GM12891 (cell line): ENCODE data around the gene PEX14.

Experiments
- DNase-seq: peaks from one replicate; pipeline ENCODE4 v3.0.0; 2011; ENCODE audit warnings: low spot score; ENCODE audit not compliant: insufficient read length
- FAIRE-seq: peaks from 2 replicates; lab custom pipeline; 2011; peaks lifted over from hg19 to GRCh38; lab: Jason Lieb, UNC
- PAX5 ChIP-seq: IDR thresholded peaks from 2 replicates; pipeline ENCODE4 v1.6.1; 2011; ENCODE audit warnings: low read length, moderate library complexity, mild to moderate bottlenecking; ENCODE audit not compliant: insufficient read depth, severe bottlenecking
- POLR2A ChIP-seq: IDR thresholded peaks from 2 replicates; pipeline ENCODE4 v1.6.1; 2011; ENCODE audit warnings: low read depth, low read length, control low read depth
- POLR2AphosphoS5 ChIP-seq: IDR thresholded peaks from 2 replicates; pipeline ENCODE4 v1.6.1; 2011; ENCODE audit warnings: low read depth, low read length, control low read depth
- POU2F2 ChIP-seq: IDR thresholded peaks from 2 replicates; pipeline ENCODE4 v1.6.1; 2011; ENCODE audit warnings: low read depth, mild to moderate bottlenecking, control low read depth, low read length, moderate library complexity
- SPI1 ChIP-seq: IDR thresholded peaks from 2 replicates; pipeline ENCODE4 v1.6.1; 2011; ENCODE audit warnings: low read depth, low read length, control low read depth
- TAF1 ChIP-seq: IDR thresholded peaks from 2 replicates; pipeline ENCODE4 v1.6.1; 2011; ENCODE audit warnings: low read depth, low read length, control low read depth

PEX14 gene

GRCh38 chr1:10667861-10668761 lies 193.4 kb downstream of the PEX14 start:
- TF ChIP-seq PAX5 (no peak), SPI1 (no peak), TAF1 (no peak), POLR2AphosphoS5 (no peak), POU2F2 (no peak), POLR2A (no peak)
- no peak for DNase-seq
- no peak for FAIRE-seq

- no peak for TF ChIP-seq PAX5
- TF ChIP-seq POU2F2 = no peak
- no peak for TF ChIP-seq SPI1
- no peak for TF ChIP-seq TAF1
- TF ChIP-seq POLR2A = no peak
- no peak for TF ChIP-seq POLR2AphosphoS5
- no peak for DNase-seq
- no peak for FAIRE-seq
Measured at GRCh38 chr1:10669570-10669969, 194.8 kb downstream of the PEX14 start.

DNA sequence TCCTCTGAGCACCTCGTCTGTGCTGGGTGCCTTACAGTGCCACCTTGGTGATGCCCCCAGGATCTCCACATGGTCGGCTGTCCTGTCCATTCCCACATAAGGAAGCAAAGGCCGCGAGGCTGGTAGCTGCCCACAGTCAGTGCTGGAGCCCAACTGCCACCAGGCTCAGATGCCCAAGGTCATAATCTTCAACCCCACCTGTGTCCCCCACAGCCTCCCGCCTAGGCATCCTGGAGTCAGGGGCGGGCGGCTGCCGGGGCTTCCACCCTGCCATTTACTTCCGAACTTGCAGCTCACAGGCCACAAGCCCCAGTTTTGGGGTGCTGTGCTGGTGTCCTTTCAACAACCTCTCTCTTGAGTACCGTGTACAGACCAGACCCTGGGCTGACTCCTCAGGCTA lies 195.4 kb downstream of the PEX14 start:
- TF ChIP-seq SPI1 (no peak), POLR2A (no peak), PAX5 (no peak), POLR2AphosphoS5 (no peak), TAF1 (no peak), POU2F2 (no peak)

GRCh38 chr1:10671090-10671489 lies 196.3 kb downstream of the PEX14 start:
- FAIRE-seq = no peak
- TF ChIP-seq POLR2A (no peak), POU2F2 (no peak), SPI1 (no peak), TAF1 (no peak), PAX5 (no peak), POLR2AphosphoS5 (no peak)
- DNase-seq = no peak

More for the DNA sequence above, 195.4 kb downstream of the PEX14 start:
- FAIRE-seq = no peak
- no peak for DNase-seq

DNA sequence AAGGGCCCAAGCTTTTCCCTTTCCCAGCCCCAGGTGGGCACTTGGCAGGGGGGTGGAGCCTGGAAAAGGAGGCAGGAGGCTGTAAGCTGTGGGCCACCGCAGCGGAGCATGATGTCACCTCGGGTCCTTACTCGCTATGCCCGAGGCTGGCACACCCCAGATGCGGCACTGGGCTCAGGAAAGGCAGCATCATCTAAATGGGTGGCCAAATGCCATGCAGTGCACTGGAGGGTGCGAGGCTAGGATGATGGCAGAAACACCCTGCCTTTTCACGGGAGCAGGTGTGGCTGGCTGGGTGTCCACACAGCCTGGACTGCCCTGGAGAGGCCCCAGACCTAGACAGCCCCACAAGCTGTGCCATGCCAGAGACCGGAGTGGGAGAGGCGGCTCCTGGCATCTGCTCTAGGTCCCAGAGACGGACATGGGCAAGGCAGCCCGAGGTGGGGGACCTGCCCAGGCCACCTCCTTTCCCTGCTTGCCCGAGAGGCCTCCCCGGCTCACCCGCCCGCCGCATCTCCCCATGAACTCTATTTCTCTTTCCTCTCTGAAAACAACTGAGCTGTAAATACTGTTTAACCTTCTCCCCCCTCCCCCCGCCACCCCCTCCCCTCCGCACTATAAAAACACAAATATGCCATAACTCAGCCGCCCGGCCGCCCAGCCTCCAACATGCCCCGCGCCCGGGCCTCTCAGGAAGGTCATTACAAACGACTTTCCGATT lies 197.0 kb downstream of the PEX14 start:
- no peak for DNase-seq
- TF ChIP-seq POU2F2 (no peak), TAF1 (no peak), POLR2A (no peak), POLR2AphosphoS5 (no peak), PAX5 (no peak), SPI1 (no peak)
- FAIRE-seq = no peak

DNA sequence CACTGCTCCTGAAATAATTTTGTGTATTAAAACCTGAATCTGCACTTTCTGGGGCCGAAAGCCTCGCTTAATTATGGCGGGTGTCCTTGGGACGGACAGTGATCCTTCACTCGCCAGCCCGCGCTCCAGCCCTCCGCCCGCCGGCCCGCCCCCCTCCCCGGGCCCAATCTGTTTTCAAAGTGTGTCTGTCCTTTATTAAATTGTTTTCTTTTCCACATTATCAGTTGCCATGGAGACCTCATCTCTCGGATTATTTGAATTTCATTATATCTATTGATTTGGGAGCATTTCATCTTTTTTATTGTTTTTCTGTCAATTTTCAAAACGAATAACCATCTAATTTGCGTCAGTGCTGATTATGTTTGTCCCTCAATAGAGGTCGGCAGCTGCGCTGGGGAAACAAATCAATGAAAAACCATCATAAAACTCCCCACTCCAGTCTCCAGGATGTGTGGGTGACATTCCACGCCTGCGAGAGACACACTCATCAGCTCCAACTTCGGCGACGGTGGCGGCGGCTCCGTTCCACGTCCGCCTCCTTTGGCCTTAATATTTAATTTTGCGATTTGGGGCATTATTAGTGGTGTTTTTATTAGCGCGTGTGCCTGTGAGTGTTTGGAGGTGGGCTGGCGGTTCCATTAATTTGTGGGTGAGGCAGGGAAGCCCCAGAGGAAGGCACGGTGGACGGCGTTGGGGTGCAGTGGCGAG lies 197.7 kb downstream of the PEX14 start:
- no peak for FAIRE-seq
- no peak for DNase-seq
- TF ChIP-seq PAX5 (no peak), SPI1 (no peak), TAF1 (no peak), POLR2A (no peak), POU2F2 (no peak), POLR2AphosphoS5 (no peak)

DNA sequence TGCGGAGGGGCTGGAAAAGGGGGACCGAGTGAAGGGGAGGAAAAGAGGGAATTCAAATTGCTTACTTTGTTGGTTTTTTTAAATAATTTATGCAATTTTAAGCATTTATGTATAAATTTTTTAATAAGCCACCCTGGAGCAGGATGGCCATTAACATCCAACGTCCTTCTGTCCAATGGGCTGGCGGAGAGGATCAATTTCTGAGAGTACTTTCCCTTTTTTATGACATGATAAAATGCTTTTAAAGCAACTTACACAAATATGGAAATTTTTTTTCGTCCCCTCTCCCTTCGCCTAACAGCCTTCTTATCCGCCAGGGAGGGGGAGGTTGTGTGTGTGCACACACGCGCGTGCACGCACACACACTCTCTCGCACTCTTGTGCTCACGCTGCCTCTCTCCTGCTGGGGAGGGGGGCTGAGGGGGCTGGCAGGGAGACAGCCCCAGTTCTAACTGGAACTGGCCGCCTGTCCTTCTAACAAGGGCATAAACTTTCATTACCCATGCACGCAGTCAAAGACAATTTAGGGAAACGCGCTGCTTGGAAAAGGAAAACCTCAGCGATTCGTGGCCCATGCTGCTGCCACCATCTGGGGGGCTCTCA lies 198.5 kb downstream of the PEX14 start:
- TF ChIP-seq PAX5 = no peak
- TF ChIP-seq SPI1 = no peak
- TF ChIP-seq POLR2A = no peak
- TF ChIP-seq TAF1 = no peak
- TF ChIP-seq POU2F2 = no peak
- TF ChIP-seq POLR2AphosphoS5 = no peak
- DNase-seq = no peak
- no peak for FAIRE-seq

DNA sequence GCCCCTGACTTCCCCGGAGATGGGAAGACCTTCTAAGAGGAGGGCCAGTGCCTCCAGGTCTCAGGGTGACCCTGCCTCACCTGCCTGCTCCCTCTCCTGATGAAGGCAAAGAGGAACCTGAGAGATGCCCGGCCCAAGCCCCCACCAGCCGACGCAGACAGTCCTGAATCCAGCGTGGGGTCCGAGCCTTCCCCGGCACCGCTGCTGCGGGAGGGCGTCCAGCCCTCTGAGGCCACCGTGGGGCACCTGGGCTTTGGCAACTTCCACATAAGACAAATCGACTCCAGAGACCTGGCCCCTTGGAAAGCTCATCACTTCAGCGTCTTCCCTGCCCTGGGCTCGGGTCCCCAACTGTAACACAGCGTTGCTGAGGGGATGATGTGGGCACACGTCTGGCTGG lies 199.5 kb downstream of the PEX14 start:
- no peak for TF ChIP-seq PAX5
- no peak for TF ChIP-seq TAF1
- TF ChIP-seq SPI1 = no peak
- TF ChIP-seq POU2F2 = no peak
- no peak for TF ChIP-seq POLR2AphosphoS5
- no peak for TF ChIP-seq POLR2A
- no peak for FAIRE-seq
- DNase-seq = no peak
